Measurements from ENCODE around the gene FLG2.
"Not testable (repeated sequence)": the region's sequence is repeated elsewhere in the genome, so short reads cannot be mapped to it uniquely, and the experiment has no call there.

The FLG2 gene

DNA sequence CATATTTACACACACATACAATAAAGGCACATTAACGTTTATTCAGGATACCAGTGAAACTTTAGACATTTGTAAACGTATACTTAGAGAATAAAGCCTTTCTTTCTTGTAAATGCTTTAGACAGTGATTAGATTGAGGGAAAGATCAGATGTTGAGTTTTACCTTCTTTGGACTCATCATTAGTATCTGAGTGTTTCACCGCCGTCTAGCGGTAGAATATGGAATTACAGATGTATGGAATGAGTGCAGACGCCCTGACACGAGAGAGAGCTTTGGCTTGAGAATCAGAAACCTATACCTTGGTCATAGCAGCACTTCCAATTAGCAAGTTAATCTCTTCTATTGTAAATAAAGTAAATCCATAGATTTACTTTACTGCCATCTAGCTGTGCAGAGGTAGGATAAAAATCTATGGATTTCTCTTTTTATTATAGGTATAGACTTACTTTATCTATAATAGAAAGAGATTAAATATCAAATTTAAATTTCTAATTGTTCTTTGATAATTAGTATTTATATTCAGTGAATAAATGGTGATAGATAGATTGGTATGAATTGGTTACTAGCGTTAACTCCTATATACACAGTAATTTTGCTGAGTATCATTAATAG lies 12.6 kb downstream of the FLG2 start:
- H3K4me3 ChIP-seq (ENCODE audit: low read length): no peak overlapping the region
- TF ChIP-seq ZNF274 (IDR thresholded peaks at IDR 0.05; ENCODE audit: low read depth, low read length): no peak

GRCh38 chr1:152344438-152344837 lies 15.4 kb downstream of the FLG2 start:
- H3K4me3 ChIP-seq (ENCODE audit: low read length): no peak overlapping the region
- TF ChIP-seq ZNF274 (IDR thresholded peaks at IDR 0.05; ENCODE audit: low read depth, low read length): no peak

- TF ChIP-seq ZNF274 (IDR thresholded peaks at IDR 0.05; ENCODE audit: low read depth, low read length): no peak
- no peak overlapping the region for H3K4me3 ChIP-seq (ENCODE audit: low read length)
These were observed 16.8 kb downstream of the FLG2 start for GRCh38 chr1:152343006-152343405.

GRCh38 chr1:152335399-152335798 lies 24.4 kb downstream of the FLG2 start:
- no peak overlapping the region for H3K4me3 ChIP-seq (ENCODE audit: low read length)
- no peak for TF ChIP-seq ZNF274 (IDR thresholded peaks at IDR 0.05; ENCODE audit: low read depth, low read length)

GRCh38 chr1:152328801-152329391 lies 30.9 kb downstream of the FLG2 start:
- TF ChIP-seq ZNF274 (IDR thresholded peaks at IDR 0.05; ENCODE audit: low read depth, low read length): no peak
- no peak overlapping the region for H3K4me3 ChIP-seq (ENCODE audit: low read length)

DNA sequence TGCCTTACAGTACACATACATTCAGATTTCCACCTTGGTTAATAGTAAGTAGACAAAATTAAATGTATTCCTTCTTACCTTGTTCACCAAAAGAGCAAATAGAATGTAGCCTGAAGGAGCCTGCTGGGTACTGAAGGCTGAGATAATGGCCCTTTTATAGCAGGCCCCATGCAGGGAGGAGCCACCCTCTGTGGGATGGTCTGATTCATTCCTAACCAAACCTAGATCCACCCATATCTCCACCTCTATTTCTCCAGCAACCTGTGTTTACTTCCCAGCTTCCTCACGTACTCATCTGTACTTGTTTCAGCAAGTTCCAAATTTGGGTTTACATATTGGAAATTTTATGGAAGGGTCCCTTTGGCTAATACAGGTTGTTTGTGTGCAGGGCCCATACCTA lies 34.7 kb downstream of the FLG2 start, which contains the start of gene FLG:
Gene FLG (minus strand): TSS at position 129 of the 400 bp plus-strand sequence. CDS start 9,783 bp downstream, outside the sequence.
- TF ChIP-seq ZNF274 (IDR thresholded peaks at IDR 0.05; ENCODE audit: low read depth, low read length): no peak
- H3K4me3 ChIP-seq (ENCODE audit: low read length): no peak within 1 kb of the TSS

DNA sequence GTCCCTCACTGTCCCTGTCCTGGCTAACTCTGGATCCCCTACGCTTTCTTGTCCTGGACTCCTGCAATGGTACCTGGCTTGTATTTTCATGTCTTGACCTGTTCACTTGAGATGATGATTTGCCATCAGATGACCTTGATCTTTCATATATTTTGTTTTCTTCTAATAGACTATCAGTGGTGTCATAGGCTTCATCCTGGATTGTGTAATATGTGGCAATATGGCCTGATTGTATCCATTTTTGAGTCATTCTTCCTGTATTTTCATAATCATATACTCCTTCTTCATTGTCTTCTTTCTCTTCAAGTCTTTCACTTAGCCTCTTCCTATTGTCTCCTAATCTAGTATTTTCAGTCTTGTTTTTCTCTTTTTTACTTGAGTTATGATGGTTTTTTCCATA lies 45.8 kb downstream of the FLG2 start:
- TF ChIP-seq ZNF274 (IDR thresholded peaks at IDR 0.05; ENCODE audit: low read depth, low read length): no peak
- H3K4me3 ChIP-seq (ENCODE audit: low read length): no peak overlapping the region

GRCh38 chr1:152313319-152313801 lies 46.4 kb downstream of the FLG2 start:
- no peak for TF ChIP-seq ZNF274 (IDR thresholded peaks at IDR 0.05; ENCODE audit: low read depth, low read length)
- no peak overlapping the region for H3K4me3 ChIP-seq (ENCODE audit: low read length)

GRCh38 chr1:152312169-152312568 lies 47.6 kb downstream of the FLG2 start:
- H3K4me3 ChIP-seq (ENCODE audit: low read length): not testable (repeated sequence)

GRCh38 chr1:152309955-152310354 lies 49.9 kb downstream of the FLG2 start:
- H3K4me3 ChIP-seq (ENCODE audit: low read length): no peak overlapping the region
- TF ChIP-seq ZNF274 (IDR thresholded peaks at IDR 0.05; ENCODE audit: low read depth, low read length): no peak

- not testable (repeated sequence) for H3K4me3 ChIP-seq (ENCODE audit: low read length)
These were observed 50.4 kb downstream of the FLG2 start for GRCh38 chr1:152309320-152309901.

DNA sequence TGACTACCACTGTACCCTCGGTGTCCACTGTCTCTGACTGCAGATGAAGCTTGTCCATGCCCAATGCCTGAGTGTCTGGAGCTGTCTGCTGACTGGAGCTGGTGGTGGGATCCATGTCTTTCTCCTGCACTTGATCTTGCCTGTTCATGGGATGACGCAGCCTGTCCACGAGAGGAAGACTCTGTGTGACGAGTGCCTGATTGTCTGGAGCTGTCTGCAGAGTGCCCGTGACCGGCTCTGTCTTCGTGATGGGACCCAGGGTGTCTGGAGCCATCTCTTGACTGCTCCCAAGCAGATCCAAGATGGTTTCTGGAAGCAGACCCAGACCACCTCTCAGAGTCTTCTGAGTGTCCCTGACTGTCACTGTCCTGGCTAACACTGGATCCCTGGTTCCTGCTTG lies 51.0 kb downstream of the FLG2 start:
- not testable (repeated sequence) for H3K4me3 ChIP-seq (ENCODE audit: low read length)

- H3K4me3 ChIP-seq (ENCODE audit: low read length): not testable (repeated sequence)
These were observed 51.8 kb downstream of the FLG2 start for GRCh38 chr1:152307970-152308369.

GRCh38 chr1:152306123-152306522 lies 53.7 kb downstream of the FLG2 start:
- not testable (repeated sequence) for H3K4me3 ChIP-seq (ENCODE audit: low read length)

GRCh38 chr1:152304773-152305172 lies 55.0 kb downstream of the FLG2 start:
- H3K4me3 ChIP-seq (ENCODE audit: low read length): not testable (repeated sequence)

DNA sequence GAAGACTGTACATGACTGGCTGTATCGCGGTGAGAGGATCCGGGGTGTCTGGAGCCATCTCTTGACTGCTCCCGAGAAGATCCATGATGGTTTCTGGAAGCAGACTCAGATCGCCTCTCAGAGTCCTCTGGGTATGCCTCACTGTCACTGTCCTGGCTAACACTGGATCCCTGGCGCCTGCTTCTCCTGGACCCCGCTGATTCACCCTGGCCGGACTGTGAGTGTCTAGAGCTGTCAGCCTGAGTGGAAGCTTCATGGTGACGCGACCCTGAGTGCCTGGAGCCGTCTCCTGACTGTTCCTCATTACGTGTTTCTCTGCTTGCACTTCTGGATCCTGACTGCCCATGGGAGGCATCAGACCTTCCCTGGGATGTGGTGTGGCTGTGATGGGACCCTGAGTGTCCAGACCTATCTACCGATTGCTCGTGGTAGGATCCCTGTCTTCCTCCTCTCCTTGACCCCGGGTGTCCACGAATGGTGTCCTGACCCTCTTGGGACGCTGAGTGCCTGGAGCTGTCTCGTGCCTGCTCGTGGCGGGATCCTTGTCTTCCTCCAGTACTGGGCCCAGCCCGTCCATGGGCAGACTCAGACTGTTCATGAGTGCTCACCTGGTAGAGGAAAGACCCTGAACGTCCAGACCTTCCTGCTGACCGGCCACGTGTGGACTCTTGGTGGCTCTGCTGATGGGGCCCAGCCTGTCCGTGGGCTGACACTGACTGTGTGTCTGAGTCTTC lies 56.5 kb downstream of the FLG2 start:
- H3K4me3 ChIP-seq (ENCODE audit: low read length): not testable (repeated sequence)

All from GM08714 (cell line).